ENCODE results near the gene THSD4.

Gene THSD4

GRCh38 chr15:71117714-71118305 is 2.5 kb downstream of the THSD4 start:
- TF ChIP-seq CTCF (IDR thresholded peaks at IDR 0.05; ENCODE audit: control insufficient read depth, extremely low read depth, insufficient read depth) = no peak
- H3K4me3 ChIP-seq (ENCODE audit: low read depth, low read length) = no peak overlapping the region
- no peak for DNase-seq (ENCODE audit: low read depth)

- H3K4me3 ChIP-seq (ENCODE audit: low read depth, low read length) = no peak overlapping the region
- TF ChIP-seq CTCF (IDR thresholded peaks at IDR 0.05; ENCODE audit: control insufficient read depth, extremely low read depth, insufficient read depth) = no peak
- DNase-seq (ENCODE audit: low read depth) = no peak
These were observed 3.1 kb downstream of the THSD4 start for GRCh38 chr15:71118345-71118744.

- H3K4me3 ChIP-seq (ENCODE audit: low read depth, low read length) = no peak overlapping the region
- TF ChIP-seq CTCF (IDR thresholded peaks at IDR 0.05; ENCODE audit: control insufficient read depth, extremely low read depth, insufficient read depth) = no peak
- no peak for DNase-seq (ENCODE audit: low read depth)
These were observed 3.8 kb downstream of the THSD4 start for GRCh38 chr15:71118881-71119632.

GRCh38 chr15:71120428-71120944 is 5.2 kb downstream of the THSD4 start:
- no peak for TF ChIP-seq CTCF (IDR thresholded peaks at IDR 0.05; ENCODE audit: control insufficient read depth, extremely low read depth, insufficient read depth)
- no peak overlapping the region for H3K4me3 ChIP-seq (ENCODE audit: low read depth, low read length)
- no peak for DNase-seq (ENCODE audit: low read depth)

GRCh38 chr15:71121442-71121841 is 6.2 kb downstream of the THSD4 start:
- no peak for DNase-seq (ENCODE audit: low read depth)
- no peak for TF ChIP-seq CTCF (IDR thresholded peaks at IDR 0.05; ENCODE audit: control insufficient read depth, extremely low read depth, insufficient read depth)
- no peak overlapping the region for H3K4me3 ChIP-seq (ENCODE audit: low read depth, low read length)

GRCh38 chr15:71124937-71125790 is 9.9 kb downstream of the THSD4 start:
- no peak overlapping the region for H3K4me3 ChIP-seq (ENCODE audit: low read depth, low read length)
- no peak for TF ChIP-seq CTCF (IDR thresholded peaks at IDR 0.05; ENCODE audit: control insufficient read depth, extremely low read depth, insufficient read depth)
- no peak for DNase-seq (ENCODE audit: low read depth)
